Hematopoietic multipotent progenitor cell (in vitro differentiated cells): Measurements from ENCODE around the gene PRKCQ. TPM values are rescaled to one million over a fixed set of nuclear protein-coding genes. Genes with fewer than 3 reads are reported as not detected.

ENCODE experiments used
- DNase-seq, 3 donors: peaks; one replicate each; pipeline ENCODE4 v3.0.0-alpha.2; 2011 to 2015; ENCODE audit warnings: low read depth in 2 of 3, low spot score in 2 of 3
- total RNA-seq: library from RNA; depleted of rRNA; stranded (reverse); fragments of >200 nt; gene quantifications from one replicate; pipeline ENCODE4 v1.2.3, GENCODE V29; 2012

The PRKCQ gene
- total RNA-seq, 1 donor = 36.6 TPM

GRCh38 chr10:6530211-6530840 is 49.8 kb downstream of the PRKCQ start:
- peak in 1 of 3 donors; percentile 56 for DNase-seq

- no peak for DNase-seq
These were observed 51.7 kb downstream of the PRKCQ start for GRCh38 chr10:6528198-6528950.

DNA sequence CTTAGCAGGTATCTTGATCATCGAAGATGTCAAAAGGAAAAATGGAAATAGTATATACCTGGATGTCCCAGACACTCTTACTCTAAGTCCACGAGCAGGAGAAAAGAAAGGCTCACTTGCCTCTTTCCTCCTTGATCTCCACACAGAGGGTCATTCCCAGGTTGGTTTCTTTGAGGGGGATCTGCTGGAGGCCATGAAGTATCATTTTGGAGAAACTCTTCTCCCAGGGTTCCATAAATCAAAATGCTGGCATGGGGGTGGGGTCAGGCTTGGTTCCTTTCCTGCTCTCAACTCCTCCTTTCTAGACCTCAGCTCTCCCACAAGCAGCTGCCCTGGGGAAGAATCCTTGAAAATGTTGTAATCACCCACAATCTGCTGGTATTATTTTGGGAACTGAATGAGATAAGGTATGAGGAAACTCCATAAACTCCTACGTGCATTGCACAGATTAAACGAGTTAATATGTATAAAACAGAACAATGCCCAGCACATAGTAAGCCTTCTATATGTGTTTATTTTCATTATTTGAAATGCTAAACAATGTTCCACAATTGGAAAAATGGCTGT is 54.4 kb downstream of the PRKCQ start:
- no peak for DNase-seq

- no peak for DNase-seq
These were observed 57.8 kb downstream of the PRKCQ start for GRCh38 chr10:6522230-6522629.

GRCh38 chr10:6520138-6520537 is 59.9 kb downstream of the PRKCQ start:
- no peak for DNase-seq

GRCh38 chr10:6518791-6519429 is 61.2 kb downstream of the PRKCQ start:
- no peak for DNase-seq

DNA sequence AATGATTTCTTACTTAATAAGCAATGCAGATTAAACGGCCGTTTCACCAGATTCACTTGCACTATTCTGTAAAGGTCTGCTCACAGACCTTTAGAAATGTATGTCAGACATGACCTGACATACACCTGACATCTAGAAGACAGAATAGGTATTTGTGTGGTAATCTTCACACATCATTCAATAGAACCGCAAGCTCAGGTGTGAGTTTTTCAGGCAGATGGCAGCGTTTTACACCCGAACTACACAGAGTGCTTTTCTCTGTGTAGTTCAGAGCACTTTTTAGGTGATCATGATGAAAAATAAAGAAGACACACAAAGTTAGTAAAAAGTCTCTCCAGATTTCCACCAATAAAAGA is 63.2 kb downstream of the PRKCQ start:
- DNase-seq = no peak

- DNase-seq = no peak
These were observed 63.7 kb downstream of the PRKCQ start for GRCh38 chr10:6516281-6516928.

DNA sequence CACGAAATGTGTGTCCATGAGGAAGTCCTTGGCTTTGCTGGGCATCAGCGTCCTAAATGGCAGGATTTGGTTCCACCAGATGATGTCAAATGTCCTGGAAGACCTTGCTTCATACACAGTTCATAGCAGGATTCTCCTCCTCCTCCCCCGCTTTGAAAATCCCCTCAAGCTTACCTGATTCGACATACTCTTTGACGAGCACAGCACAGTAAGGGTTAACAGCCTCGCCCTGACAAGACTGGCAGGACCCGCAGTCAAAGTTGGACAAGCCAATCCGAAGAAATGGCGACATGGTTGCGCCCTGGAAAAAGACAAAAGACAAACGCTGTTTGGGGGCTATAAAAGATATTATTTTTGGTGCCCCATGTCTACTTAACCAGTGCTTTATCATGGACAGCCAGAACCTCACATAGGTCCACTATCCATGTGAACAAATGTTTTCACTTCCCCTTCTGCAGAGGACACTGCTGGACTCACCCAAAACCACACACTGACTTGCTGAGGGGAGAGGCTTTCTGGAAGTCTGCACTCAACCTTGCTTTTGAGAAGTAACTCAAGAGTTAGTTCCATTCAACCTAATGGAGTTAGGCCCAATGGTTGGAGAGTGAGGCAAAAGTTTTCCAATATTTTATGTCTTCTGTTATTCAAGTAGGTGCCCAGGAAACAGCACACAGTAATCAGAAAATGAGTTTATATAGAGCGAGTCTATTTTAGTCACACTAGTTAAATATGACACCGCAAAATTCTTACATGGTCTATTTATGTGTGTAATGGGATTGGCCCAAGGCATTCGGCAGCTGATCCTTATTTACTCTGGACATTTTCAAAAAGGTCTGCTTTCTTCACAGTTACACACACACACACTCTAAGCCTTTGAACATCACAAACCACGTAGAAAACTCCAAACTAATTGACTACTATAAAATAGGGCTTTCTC is 65.0 kb downstream of the PRKCQ start:
- peak in 2 of 3 donors; percentile 70 to 90 for DNase-seq

GRCh38 chr10:6514180-6514579 is 65.9 kb downstream of the PRKCQ start:
- no peak for DNase-seq

DNA sequence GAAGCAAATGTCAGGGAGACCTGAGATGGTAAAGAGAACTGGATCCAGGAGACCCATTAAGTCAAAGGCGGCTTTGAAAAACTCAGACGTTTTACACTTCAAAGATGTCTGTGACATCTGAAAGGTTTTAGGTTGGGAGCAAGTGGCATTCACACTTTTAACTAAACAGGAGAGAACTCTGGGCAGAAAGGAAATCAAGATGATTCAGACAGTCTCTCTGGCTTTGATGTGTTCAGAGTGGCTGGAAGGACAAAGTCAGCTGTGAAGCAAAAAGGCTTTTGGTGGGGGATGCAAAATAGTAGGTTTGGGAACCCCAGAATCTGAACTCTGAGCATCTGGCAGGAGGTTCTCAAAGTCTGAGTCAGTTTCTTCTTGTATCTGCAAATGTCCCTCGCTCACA is 66.6 kb downstream of the PRKCQ start:
- DNase-seq = no peak

- DNase-seq = no peak
These were observed 67.9 kb downstream of the PRKCQ start for GRCh38 chr10:6512182-6512581.

DNA sequence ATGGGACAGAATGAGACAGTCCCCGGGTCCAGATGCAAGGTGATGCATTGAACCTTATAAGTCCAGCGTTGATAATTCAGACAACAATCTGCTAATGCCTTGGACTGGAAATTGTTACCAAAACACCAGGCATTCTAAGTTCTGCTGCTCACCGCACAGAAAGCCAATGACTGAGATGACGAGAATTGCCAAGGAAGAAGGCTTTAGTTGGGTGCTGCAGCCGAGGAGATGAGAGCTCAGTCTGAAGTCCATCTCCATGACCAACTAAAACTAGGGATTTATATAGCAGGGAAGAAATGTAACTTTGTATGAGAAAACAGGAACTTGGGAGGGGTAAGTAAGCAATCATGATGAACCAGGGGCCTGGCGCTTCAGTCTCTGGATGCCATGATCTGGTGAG is 68.7 kb downstream of the PRKCQ start:
- no peak for DNase-seq

GRCh38 chr10:6507311-6507710 is 72.8 kb downstream of the PRKCQ start:
- no peak for DNase-seq

GRCh38 chr10:6505300-6505699 is 74.8 kb downstream of the PRKCQ start:
- DNase-seq = no peak

DNA sequence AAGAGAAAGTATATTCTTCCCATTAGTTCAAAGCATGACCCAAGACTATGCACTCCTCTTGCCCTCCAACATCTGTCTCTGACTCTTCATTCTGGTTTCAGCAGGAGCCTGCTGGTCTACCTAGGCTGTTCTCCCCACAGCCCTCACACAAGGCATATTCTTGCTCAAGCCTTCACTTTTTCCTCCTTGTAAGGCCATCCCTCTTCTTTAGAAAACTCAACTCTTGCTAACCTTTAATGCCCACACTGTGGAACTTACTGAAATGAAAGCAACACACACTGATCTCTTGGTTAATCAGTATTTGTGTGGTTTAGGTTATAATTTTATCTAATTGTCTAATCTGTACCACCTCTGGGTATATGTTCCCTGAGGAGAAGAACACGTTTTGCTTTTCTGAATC is 75.8 kb downstream of the PRKCQ start:
- DNase-seq = no peak

- DNase-seq = no peak
These were observed 76.9 kb downstream of the PRKCQ start for GRCh38 chr10:6503171-6503570.

DNA sequence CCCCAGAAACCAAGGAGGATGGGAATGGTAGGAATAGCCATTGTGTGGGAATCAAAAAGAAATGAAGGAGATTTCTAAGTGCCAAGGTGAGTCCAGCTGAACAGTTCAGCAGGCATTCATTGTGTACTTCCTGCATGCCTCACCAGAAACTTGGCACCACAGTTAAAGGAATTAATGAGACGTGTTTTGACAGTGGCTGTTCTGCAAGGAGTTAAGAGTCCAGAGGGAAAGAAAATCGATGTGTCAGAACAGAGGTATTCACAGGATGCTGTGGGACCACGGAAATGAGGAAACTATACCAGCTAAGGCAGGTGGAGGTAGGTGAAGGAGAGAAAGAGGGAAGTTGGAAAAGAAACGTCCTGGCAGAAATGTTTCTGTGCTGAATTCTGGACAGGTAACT is 78.1 kb downstream of the PRKCQ start:
- no peak for DNase-seq

DNA sequence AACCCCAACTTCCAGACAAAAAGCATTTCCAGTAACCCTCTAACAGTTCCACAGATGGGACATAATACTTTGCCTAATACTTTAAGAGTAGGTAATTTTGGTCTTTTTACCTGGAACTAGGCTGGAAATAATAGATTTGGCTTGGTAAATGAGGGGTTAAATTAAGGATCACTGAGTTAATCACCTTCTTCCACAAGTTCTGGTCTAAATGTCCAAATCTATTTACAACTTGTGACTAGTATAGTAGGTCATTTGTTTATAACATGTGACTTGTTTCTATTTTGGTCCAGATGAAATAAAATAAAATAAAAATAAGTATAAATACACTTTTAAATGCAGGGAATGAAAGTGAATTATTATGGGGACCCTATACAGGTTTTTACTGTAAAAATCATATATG is 80.1 kb downstream of the PRKCQ start:
- no peak for DNase-seq

- peak; percentile 30 to 68 (median 49) for DNase-seq
These were observed 81.3 kb downstream of the PRKCQ start for GRCh38 chr10:6498771-6499170.
